ENCODE measurements around the gene MARS1.

DNA sequence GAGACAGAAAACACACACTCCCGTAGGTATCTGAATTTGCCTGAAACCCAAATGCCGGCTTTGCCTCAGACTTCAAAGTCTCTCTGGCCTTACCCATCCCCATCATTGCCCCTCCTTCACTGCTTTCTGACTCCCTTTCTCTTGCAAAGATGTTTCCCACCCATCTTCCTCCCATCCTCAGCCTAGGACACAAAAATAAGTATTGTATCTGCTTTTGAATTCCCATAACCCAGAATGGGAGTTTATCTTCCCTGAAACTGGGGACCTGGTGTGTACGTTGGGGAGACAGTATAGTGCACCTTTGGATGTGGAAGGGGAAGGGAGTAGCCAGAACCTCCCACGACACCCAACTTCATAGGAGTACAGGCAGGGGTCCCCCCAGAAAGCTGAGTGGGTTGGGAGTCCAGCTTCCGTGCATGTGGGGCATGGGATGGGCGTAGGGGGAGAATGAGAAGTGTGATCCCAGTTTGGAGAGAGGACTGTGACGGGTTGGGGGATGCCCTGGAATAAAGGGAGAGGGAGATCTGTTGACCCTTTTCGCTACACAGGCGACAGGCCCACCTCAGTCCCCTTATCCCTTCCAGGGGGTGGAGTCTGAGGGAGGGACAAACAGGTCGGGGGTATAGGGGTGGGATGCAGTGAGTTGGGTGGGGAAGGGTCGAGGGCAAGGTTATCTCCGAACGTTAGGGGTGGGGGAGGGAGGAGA lies 61.5 kb downstream of the MARS1 start:
- TF ChIP-seq, protein P1, sequence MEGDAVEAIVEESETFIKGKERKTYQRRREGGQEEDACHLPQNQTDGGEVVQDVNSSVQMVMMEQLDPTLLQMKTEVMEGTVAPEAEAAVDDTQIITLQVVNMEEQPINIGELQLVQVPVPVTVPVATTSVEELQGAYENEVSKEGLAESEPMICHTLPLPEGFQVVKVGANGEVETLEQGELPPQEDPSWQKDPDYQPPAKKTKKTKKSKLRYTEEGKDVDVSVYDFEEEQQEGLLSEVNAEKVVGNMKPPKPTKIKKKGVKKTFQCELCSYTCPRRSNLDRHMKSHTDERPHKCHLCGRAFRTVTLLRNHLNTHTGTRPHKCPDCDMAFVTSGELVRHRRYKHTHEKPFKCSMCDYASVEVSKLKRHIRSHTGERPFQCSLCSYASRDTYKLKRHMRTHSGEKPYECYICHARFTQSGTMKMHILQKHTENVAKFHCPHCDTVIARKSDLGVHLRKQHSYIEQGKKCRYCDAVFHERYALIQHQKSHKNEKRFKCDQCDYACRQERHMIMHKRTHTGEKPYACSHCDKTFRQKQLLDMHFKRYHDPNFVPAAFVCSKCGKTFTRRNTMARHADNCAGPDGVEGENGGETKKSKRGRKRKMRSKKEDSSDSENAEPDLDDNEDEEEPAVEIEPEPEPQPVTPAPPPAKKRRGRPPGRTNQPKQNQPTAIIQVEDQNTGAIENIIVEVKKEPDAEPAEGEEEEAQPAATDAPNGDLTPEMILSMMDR (IDR thresholded peaks at IDR 0.05; ENCODE audit: poor library complexity): no peak
- TF ChIP-seq EZH2phosphoT487 (IDR thresholded peaks at IDR 0.05; ENCODE audit: low read depth, severe bottlenecking, unreplicated experiment): no peak

All from hepatocyte (in vitro differentiated cells).